GM12892 (cell line): Measurements from ENCODE around the gene DGCR2.

Experiments used
- POLR2A ChIP-seq: IDR thresholded peaks from 2 replicates; pipeline ENCODE4 v1.6.1; 2011; ENCODE audit warnings: low read depth, low read length, control low read depth
- POLR2AphosphoS5 ChIP-seq: IDR thresholded peaks from 2 replicates; pipeline ENCODE4 v1.6.1; 2011; ENCODE audit warnings: low read depth, low read length, control low read depth
- TAF1 ChIP-seq: IDR thresholded peaks from 2 replicates; pipeline ENCODE4 v1.6.1; 2011; ENCODE audit warnings: low read depth, mild to moderate bottlenecking, control low read depth, low read length, borderline replicate concordance

- TF ChIP-seq POLR2AphosphoS5 (no peak), POLR2A (no peak), TAF1 (no peak)
These were observed 62.5 kb downstream of the DGCR2 start for GRCh38 chr22:19059481-19060278.
